ENCODE results near the gene GNA15. TPM values are rescaled to one million over a fixed set of nuclear protein-coding genes. Genes with fewer than 3 reads are reported as not detected.

Gene GNA15
- total RNA-seq, 1 experiment from 2014 or later, result 0.22 TPM

- CTCF ChIA-PET, result interaction anchor here (1.0 kb wide), 1 partner anchor 79 kb away, joined by 3 read pairs; no protein-coding TSS in a partner anchor
- TF ChIP-seq MYBL2 (CRISPR knock-in tag; IDR thresholded peaks at IDR 0.05) (no peak), ZNF138 (CRISPR knock-in tag; conservative IDR thresholded peaks at IDR 0.05) (no peak), CREM (CRISPR knock-in tag; IDR thresholded peaks at IDR 0.05) (no peak), ZNF671 (CRISPR knock-in tag; IDR thresholded peaks at IDR 0.05) (no peak), ZBTB43 (CRISPR knock-in tag; IDR thresholded peaks at IDR 0.05) (no peak), IRF1 (CRISPR knock-in tag; IDR thresholded peaks at IDR 0.05) (no peak), HMGA2 (CRISPR knock-in tag; IDR thresholded peaks at IDR 0.05) (no peak), CDX4 (CRISPR knock-in tag; IDR thresholded peaks at IDR 0.05; ENCODE audit: borderline replicate concordance) (no peak), ATF6 (CRISPR knock-in tag; IDR thresholded peaks at IDR 0.05) (no peak), CREB1 (CRISPR knock-in tag; IDR thresholded peaks at IDR 0.05) (no peak), ZNF219 (CRISPR knock-in tag; IDR thresholded peaks at IDR 0.05; ENCODE audit: borderline replicate concordance) (no peak), SOX15 (CRISPR knock-in tag; IDR thresholded peaks at IDR 0.05) (no peak), ZNF317 (CRISPR knock-in tag; IDR thresholded peaks at IDR 0.05; ENCODE audit: borderline replicate concordance, low read depth) (no peak), ZNF281 (CRISPR knock-in tag; IDR thresholded peaks at IDR 0.05) (no peak), SMAD3 (CRISPR knock-in tag; IDR thresholded peaks at IDR 0.05; ENCODE audit: borderline replicate concordance) (no peak), SP1 (CRISPR knock-in tag; conservative IDR thresholded peaks at IDR 0.05) (no peak), PRRX2 (CRISPR knock-in tag; IDR thresholded peaks at IDR 0.05) (no peak)
- H3K4me3 Mint-ChIP-seq, result no peak overlapping the region
- DNase-seq (ENCODE audit: low spot score), result no peak
- peaks cover 7% of the 10 kb centered on the region for H3K36me3 Mint-ChIP-seq
- H3K27me3 Mint-ChIP-seq (ENCODE audit: low read depth), result no peaks in the 10 kb centered on the region
- no peaks in the 10 kb centered on the region for H3K9me3 Mint-ChIP-seq
- POLR2A ChIA-PET, result no interaction called here
- H3K27ac Mint-ChIP-seq, result no peak overlapping the region
- no peaks in the 10 kb centered on the region for H3K4me1 Mint-ChIP-seq
- no peak for ATAC-seq
Observed at GRCh38 chr19:3196933-3197205, 61.0 kb downstream of the GNA15 start.

- ChIA-PET POLR2A (no interaction called here), CTCF (interaction anchor here (0.9 to 1.3 kb wide), 2 partner anchors 11 to 25 kb away, joined by 3 to 4 read pairs; partner anchors contain the start of gene CELF5)
- no peaks in the 10 kb centered on the region for H3K9me3 Mint-ChIP-seq
- no peak overlapping the region for H3K27ac Mint-ChIP-seq
- DNase-seq (ENCODE audit: low spot score), result no peak
- H3K36me3 Mint-ChIP-seq, result peaks cover 7% of the 10 kb centered on the region
- H3K4me1 Mint-ChIP-seq, result no peaks in the 10 kb centered on the region
- H3K4me3 Mint-ChIP-seq, result no peak overlapping the region
- no peak; the same call in 1 of the 2 replicates for ATAC-seq
- H3K27me3 Mint-ChIP-seq (ENCODE audit: low read depth), result no peaks in the 10 kb centered on the region
- no peak for TF ChIP-seq GABPB1 (CRISPR knock-in tag; IDR thresholded peaks at IDR 0.05)
- no peak for TF ChIP-seq MXD4 (CRISPR knock-in tag; IDR thresholded peaks at IDR 0.05; ENCODE audit: borderline replicate concordance)
- TF ChIP-seq HMGXB4 (CRISPR knock-in tag; IDR thresholded peaks at IDR 0.05), result no peak
- TF ChIP-seq E2F4 (CRISPR knock-in tag; IDR thresholded peaks at IDR 0.05; ENCODE audit: borderline replicate concordance, low read depth), result no peak
Observed at GRCh38 chr19:3198901-3199700, 63.3 kb downstream of the GNA15 start.

Data from WTC11 (cell line).